NCI-H1436 treated with DMSO at 0.1 percent for 48 hours (cell line): Measurements from ENCODE around the gene ASIC1.
A peak's percentile ranks its signal among the peaks of the same experiment; 100 is the strongest.

Experiments
- DNase-seq: peaks from one replicate; lab custom pipeline; 2025; lab: John Stamatoyannopoulos, UW

The ASIC1 gene

DNA sequence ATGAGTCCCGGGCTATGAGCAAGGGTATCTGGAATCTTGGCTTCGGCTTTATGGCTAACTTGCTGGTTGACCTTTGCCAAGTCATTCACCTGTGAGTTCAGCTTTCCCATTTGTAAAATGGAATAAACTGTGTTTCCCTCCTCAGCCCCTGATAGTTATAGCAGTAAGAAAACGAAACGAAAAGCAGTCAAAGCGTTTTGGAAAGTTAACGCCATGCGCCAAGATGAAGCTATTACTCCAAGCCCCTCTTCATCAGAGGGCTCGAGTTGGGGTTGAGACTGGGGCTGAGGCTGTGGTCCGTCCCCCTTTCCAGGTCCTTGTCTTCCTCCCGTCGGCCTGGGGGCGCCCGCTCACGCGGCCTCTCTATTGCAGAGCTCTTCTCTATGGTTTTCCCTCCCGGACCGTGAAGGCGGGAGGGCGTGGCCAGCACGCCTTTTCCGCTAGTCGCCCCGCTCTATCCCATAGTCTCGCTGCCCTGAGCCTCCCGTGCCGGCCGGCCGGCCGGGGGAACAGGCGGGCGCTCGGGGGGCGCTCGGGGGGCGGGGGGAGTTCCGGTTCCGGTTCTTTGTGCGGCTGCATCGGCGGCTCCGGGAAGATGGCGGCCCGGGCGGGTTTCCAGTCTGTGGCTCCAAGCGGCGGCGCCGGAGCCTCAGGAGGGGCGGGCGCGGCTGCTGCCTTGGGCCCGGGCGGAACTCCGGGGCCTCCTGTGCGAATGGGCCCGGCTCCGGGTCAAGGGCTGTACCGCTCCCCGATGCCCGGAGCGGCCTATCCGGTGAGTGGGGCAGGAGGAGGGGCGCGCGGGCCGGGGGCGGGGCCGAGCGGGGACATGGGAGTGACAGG, 27.6 kb downstream of the ASIC1 start, which contains the start of gene SMARCD1:
TSS of gene SMARCD1 (plus strand) at position 568 of the 840 bp plus-strand sequence. CDS start at position 596, 28 bp downstream.
- DNase-seq = peak; percentile 80

DNA sequence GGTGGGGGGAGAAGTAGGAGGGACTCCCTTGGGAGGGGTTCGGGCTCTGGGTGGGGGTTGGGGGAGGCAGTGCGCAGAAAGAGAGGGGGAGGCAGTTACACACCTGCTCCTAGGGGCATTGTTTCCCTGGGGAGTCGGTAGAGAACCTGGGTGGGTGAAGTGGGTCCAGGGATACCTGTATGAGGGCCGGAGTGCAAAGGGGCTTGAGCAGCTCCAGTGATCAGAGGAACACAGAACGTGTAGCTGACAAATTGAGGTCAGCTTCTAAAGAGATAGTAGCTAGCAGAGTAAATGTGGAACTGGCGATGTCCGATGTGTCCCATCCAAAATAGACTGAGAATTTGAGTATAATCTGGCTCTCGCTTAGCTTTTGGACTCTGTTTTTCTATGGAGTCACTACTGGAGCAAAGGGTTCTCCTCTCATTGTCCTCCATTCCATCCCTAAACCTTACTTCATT, 28.2 kb downstream of the ASIC1 start:
- DNase-seq = no peak

DNA sequence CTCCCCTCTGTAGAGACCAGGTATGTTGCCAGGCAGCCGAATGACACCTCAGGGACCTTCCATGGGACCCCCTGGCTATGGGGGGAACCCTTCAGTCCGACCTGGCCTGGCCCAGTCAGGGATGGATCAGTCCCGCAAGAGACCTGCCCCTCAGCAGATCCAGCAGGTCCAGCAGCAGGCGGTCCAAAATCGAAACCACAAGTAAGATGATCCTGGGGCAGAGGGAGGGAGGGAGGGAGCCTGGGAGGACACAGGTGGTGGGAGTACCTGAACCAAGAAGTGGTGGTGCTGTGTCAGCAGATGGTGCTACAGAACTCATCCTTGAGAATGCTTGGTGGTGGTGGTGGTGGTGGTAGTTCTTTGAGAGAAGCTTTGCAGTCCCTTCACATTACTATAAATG, 28.8 kb downstream of the ASIC1 start:
- DNase-seq = no peak

DNA sequence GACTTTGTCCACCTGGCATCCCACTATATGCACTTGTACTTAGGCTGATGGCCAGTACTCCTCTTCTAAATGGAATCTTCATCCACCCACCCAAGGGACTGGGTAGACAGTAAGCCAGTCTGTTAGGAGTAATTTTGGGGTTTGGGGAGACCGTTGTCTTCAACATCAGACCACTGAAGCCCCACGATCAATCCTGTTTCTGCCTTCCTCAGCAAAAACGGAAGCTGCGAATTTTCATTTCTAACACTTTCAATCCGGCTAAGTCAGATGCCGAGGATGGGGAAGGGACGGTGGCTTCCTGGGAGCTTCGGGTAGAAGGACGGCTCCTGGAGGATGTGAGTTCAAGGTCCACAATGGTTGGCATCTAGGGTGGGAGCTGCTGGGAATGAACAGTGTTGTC, 29.8 kb downstream of the ASIC1 start:
- DNase-seq = no peak

DNA sequence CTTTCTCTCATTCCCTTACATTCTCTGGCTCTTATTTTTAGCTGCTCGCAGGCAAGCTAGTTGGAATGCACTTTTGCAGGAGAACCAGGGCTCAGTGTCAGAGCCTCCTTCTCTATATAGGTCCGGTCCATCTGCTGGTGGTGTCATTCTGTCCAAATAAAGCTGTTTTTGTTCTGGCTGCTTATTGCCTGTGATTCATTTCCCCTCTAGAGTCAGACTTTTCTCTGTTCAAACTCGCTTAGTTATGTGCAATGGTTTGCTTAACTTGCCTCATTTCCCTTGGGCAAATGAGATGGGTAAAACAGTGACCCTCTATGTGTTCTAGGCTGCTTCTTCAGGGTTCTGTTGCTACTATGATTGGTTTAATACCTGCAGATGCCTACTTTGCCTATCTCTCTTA, 30.6 kb downstream of the ASIC1 start:
- no peak for DNase-seq

DNA sequence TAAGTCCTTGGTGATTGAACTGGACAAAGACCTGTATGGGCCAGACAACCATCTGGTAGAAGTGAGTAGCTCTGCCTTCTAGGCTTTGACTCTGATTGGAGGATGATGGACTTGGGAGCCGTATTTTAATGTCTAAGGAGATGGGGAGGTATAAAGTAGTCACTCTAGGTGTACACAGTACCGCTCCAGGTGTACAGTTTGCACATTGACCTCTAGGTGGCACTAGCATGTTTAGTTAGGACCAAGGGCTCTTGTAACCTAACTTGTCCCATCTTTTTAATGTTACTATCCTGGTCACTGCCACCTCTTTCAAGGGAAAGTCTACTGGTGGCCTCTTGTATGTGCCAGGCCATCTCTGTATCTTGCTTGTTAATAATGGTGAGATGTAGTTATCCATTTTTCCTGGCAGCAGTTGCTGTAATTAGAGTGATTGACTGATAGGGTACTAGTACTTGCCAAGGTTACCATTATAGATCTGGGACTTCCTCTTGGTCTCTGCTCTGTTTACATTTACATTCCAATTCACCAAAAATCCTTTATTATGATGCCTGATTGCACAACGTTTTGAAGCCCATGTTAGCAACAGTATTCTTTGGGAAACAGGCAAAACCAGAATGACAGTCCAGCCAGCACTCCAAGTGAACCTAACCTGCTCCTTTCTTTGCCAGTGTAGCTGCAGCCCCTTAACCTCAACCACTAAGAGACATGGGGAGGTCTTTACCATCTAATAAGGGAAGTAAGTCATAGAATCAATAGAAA, 31.4 kb downstream of the ASIC1 start:
- no peak for DNase-seq

DNA sequence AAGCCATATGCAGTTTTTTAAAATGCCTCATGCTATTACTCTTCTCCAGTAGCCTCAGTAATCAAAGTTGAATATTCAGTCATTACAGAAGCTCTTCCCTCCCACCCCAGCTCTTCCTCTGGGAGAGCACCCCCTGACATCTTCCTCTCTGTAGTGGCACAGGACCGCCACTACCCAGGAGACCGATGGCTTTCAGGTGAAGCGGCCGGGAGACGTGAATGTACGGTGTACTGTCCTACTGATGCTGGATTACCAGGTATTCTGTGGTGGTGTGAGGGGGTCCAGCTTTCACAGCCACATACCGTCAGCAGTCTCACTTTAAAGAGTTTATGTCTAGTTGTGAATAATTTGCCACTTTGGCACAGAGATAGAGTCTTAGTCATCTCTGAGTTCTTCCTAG, 32.3 kb downstream of the ASIC1 start:
- DNase-seq = no peak

DNA sequence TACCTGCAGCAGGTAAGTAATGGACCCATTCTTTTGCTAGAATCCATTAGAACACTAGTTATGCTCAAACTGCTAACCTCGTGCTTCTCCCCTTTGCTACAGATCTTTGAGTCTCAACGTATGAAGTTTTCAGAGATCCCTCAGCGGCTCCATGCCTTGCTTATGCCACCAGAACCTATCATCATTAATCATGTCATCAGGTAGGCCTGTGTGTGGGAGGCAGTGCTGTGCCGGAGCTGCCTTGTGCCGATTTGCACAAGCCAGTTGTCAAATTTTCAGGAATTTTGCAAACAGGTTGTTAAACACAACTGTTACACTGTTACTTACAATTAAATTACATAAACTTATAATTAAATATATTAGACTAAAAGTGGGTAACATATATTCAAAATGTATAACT, 33.0 kb downstream of the ASIC1 start:
- DNase-seq = no peak

DNA sequence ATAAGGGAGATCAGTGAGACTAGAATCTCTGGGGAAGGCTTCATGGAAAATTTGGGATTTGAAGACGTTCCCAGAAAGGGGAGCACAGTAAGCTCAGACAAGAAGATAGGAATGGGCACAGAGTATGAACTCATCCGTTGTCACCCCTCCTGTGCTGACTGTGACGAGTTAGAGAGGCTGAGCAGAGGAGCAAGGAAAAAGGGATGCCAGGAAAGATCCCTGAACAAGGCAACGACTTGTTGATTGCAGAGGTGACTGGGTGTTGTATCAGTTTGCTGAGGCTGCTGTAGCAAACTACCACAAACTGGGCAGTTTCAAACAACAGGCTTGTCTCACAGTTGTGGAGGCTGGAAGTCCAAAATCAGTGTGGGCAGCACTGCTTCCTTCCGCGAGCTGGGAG, 40.6 kb downstream of the ASIC1 start:
- no peak for DNase-seq

DNA sequence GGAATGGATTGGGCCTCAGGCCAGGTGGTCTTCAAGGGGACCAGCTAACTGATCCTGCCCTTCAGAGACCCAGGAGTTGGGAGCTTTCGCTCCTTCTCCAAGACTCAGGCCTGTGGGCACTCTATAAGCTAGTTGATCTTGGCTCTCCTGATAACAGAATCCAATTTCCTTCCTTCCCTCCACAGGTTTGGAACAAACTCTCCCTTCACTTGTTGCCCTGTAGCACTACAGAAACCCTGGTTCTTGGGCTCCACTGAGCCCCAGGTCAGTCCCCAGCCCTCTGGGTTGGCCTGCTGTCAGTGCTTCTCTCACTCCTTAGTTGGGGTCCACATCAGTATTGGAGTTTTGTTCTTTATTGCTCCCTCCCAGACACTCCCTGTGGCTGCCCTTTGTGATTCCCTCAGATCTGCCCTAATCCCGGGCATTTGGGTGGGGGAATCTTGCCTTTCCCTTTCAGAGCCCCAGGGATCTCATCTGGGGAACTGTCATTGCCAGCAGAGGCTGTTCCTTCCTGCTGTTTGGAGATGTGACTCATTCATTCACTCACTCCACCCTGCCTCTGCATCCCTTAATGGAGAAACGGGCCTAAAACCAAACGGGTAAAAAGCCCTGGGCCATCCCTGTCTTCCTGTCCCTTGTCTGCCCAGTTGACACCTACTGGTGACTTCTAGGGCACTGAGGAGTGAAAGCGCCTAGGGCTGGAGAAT, 42.1 kb downstream of the ASIC1 start:
- no peak for DNase-seq

DNA sequence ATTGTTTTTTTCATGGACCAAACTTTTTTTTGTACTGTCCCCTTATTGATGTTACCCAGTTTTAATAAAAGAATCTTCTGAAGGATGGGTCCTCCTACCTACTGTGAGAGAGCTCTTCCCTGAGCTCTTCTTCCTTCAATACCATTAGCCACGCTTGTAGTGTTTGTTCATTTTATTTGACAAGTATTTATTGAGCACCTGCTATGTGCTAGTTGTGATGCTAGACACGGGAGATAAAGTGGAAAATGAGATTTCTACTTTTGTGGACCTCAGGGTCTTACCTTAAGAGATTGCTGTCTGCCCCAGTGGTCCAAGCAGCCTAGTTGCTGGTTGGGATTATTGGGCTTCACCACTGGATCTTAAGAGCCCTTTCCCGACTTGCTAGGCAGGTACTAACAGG, 43.2 kb downstream of the ASIC1 start:
- DNase-seq = no peak

DNA sequence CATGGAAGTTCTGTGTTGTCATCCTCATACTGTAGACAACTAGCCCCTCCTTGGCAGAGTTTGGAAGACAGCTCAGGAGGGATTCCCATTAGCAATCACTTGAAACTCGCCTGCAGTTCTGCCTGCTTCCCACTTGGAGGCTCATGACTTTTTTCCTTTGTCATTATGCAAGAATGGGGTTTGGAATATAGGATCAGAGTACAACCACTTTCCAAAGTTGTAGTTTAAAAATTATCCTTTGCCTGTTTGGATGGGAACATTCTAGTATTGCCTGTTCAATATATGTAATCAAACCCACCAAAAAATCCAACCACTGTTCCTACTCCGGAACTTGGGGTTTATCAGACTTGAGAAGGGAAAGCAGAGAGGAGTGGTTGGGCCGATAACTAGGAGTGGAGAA, 44.3 kb downstream of the ASIC1 start:
- no peak for DNase-seq

DNA sequence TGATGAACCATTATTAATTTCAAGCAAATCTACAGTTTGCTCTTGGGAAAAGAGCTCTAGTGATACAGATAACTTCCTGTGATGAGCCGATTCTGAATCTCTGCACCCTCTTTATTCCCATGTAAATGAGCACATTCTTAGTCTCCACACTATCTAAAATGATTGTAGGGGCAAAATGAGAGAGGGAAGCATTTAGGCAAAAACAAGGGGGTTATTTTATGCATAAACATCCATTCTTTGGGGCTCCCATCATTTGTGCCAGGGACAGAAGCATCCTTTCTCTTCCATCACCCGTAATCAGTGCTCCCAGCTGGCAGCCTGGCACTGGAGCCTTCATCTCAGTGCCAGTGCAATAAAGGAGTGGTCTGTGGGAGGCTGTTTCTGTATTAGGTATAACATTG, 44.7 kb downstream of the ASIC1 start:
- no peak for DNase-seq

DNA sequence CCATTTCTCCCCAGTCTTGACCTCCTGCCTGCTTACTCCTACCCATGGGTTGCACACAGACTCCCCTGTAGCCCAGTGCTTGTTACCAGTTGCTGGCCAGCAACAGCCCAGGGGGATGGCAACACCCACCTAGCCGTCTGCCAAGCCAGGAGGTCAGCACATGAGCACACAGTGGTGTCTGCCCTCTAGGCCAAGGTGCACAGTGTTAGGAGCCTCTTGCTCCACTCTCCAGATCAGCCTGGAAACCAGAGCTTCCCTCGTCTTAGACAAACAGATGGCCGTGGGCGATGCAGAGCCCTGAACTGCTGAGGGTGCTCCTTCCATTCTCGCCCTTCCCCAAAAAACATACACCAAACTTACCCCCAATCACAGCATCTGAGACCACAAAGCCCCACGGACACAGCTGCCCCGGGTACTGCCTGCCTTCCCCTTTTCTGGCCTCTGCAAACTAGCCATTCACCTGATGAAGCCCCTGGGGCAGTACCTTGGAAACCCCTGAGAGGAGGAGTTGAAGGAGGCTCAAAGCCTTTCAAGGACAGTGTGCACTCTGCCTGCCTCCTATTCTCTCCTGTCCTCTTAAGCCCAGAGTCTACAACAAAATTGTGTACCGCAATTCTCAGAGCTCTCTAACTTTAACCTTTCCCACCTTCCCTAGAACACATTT, 45.4 kb downstream of the ASIC1 start:
- DNase-seq = no peak

DNA sequence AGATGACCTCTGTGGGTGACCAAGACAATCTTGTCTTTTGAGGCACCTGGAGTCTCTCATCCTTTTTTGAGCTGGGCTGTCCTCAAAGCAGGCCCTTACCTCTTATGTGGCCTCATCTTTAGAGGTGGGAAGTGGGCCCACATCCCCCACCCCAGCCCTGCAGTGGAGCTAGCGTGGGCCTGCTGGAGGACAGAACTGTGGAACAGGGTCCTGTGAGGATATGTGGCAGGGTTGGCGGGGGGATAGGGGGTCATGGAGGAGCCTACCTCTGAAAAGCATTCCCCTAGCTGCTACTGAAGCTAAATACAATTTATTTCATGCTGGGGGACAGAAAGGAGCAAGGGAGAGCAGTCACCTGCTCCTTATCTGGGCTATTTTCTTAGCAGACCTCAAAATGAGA, 46.0 kb downstream of the ASIC1 start:
- DNase-seq = no peak

DNA sequence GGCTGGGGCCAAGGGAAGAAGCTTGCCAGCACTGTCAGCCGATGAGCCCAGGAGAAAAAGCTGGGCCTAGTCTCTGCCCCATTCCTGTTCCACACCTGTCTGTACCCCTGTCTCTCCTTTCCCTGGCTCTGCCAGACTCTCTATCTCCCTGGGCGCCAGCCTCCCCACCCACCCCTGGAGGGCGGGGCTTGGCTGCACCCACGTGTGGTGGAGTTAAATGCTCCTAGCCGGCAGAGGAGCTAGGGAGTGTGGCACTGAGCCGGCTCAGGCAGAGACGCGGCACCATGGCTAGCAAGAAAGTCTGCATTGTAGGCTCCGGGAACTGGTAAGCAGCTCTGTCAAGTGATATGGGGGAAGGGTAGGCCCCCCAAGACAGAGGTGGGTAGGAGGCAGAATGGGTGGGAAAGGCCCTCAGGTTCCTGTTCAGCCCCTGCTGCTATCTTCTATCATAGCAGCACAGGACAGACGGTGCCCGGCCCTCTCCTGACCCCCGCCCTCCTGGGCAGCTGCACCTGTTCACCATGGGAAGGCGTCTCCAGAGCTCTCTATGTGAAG, 46.4 kb downstream of the ASIC1 start, which contains the start of gene GPD1:
TSS of gene GPD1 (plus strand) at position 242 of the 555 bp plus-strand sequence. CDS start at position 285, 43 bp downstream.
- DNase-seq = no peak

DNA sequence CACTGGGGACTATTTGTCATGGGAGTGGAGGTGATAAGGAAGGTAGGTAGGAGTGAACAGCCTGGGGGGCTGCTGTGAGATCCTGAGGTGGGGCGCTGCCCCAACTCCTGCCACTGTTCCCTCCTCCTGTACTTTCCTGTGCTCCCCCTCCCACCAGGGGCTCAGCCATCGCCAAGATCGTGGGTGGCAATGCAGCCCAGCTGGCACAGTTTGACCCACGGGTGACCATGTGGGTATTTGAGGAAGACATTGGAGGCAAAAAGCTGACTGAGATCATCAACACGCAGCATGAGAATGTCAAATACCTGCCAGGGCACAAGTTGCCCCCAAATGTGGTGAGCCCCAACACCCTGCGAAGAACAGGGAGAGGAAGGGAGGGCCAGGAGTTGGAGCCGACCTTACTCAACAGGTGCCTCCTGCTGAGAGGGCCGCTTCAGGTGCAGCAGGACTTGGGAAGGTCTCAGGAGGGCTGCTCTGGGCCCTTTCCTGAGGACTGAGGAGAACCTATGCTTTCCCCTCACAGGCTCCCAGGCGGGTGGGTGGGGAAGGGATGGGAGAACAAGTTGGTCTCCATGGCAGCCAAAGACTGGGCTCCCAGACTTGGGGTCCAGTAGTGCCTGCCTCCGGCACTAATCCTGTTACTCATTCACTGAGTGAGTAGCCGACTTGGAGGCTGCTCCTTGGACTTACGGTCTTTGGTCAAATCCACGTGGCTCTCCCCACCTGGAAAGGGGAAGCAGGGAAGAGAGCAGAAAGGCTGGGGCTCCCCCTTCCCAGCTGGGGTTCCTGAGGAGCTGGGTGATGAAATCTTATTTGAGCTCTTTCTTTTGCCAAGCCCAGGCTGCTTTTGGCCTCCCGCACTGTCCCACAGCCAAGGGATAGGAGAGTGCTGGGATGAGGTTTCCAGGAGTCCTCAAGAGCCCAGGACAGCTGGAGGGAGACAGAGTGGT, 47.3 kb downstream of the ASIC1 start:
- DNase-seq = no peak

DNA sequence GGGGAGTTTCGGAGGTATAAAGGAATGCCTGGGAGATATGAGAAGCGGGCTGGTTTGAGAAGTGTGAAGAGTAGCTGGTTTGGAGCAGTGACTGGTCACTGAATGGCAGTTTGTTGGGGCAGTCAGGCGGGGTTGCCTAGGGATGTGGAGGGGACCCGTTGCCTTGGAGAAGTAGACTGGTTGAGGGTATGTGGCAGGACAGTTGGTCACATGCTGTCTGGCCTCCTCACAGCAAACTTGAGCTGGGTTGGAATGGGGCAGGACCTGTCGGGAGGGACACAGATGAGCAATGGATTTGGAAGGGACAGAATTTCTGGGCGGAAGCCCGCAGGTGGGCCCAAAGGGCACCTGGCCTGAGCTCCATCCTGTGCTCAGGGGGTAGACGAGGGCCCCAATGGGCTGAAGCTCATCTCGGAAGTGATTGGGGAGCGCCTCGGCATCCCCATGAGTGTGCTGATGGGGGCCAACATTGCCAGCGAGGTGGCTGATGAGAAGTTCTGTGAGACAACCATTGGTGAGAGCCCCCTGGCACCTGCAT, 48.6 kb downstream of the ASIC1 start:
- no peak for DNase-seq

DNA sequence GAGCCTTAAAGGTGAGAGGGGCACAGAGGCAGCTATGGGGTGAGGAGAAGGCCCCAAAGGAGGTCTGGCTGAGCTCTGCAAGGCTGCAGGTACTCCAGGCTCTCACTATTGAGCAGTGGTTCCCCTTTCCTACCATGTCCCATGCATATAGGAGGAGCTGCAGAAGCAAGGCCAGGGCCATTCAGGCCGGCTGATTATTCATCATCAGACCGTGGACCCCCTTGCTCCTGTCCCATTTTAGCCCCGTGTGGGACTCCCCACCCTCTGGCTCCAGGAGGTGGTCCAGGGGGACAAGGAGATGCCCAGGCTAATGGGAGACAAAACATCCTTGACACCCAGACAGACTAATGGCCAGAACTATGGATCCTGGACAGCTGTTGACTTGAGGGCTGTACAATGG, 49.5 kb downstream of the ASIC1 start:
- DNase-seq = no peak
